Spleen (tissue), 11 donors: ENCODE results near the gene FUCA1. TPM values are rescaled to one million over a fixed set of nuclear protein-coding genes. Genes with fewer than 3 reads are reported as not detected.
A peak's percentile ranks its signal among the peaks of the same experiment; 100 is the strongest.

Experiments
- DNase-seq: peaks from one replicate; pipeline ENCODE4 v3.0.0-alpha.2; 2020
- H3K27ac ChIP-seq, 8 donors: fragments of 200-600 bp; sonication (generic) in 7 of 8; 1 replicate in 4 of 8; 2 replicates in 4 of 8; pipeline versions ENCODE4 v1.5.0 to v1.8.0; 2016 to 2021; ENCODE audit warnings: inconsistent platforms in 4 of 8, mild to moderate bottlenecking in 4 of 8, moderate library complexity in 1 of 8
- H3K27me3 ChIP-seq, 7 donors: fragments of 200-600 bp; sonication (generic) in 6 of 7; replicated peaks in 1 of 7; 1 replicate in 4 of 7; 2 replicates in 3 of 7; pipeline versions ENCODE4 v1.5.0 to v1.8.0; 2016 to 2021; ENCODE audit warnings: inconsistent platforms in 3 of 7, mild to moderate bottlenecking in 1 of 7
- H3K36me3 ChIP-seq, 6 donors: fragments of 200-600 bp; sonication (generic) in 5 of 6; 1 replicate in 4 of 6; 2 replicates in 2 of 6; pipeline versions ENCODE4 v1.5.0 to v1.8.0; 2016 to 2021; ENCODE audit warnings: inconsistent platforms in 2 of 6
- H3K4me1 ChIP-seq, 6 donors: fragments of 200-600 bp; sonication (generic) in 5 of 6; 1 replicate in 3 of 6; 2 replicates in 3 of 6; pipeline versions ENCODE4 v1.5.0 to v1.8.0; 2016 to 2021; ENCODE audit warnings: inconsistent platforms in 3 of 6
- H3K4me3 ChIP-seq, 8 donors: fragments of 200-600 bp; sonication (generic) in 7 of 8; 1 replicate in 4 of 8; 2 replicates in 4 of 8; pipeline versions ENCODE4 v1.5.0 to v1.8.0; 2016 to 2021; ENCODE audit warnings: inconsistent platforms in 4 of 8, mild to moderate bottlenecking in 4 of 8, moderate library complexity in 2 of 8
- H3K9me3 ChIP-seq, 8 donors: fragments of 200-600 bp; sonication (generic) in 7 of 8; 1 replicate in 4 of 8; 2 replicates in 4 of 8; pipeline versions ENCODE4 v1.5.0 to v1.8.0; 2016 to 2021; ENCODE audit warnings: inconsistent platforms in 4 of 8
- CTCF ChIP-seq, 11 experiments: fragments of 200-600 bp in 7 of 11; fragments of 450-650 bp in 4 of 11; sonication (generic) in 4 of 11; IDR thresholded peaks in 8 of 11; conservative IDR thresholded peaks in 3 of 11; 1 replicate in 7 of 11; 2 replicates in 4 of 11; pipeline versions ENCODE4 v1.4.0 to v1.8.0; 2016 to 2021; ENCODE audit warnings: antibody characterized with exemption in 11 of 11, inconsistent platforms in 4 of 11, mild to moderate bottlenecking in 1 of 11
- POLR2A ChIP-seq, 3 donors: fragments of 450-650 bp; IDR thresholded peaks; one replicate each; pipeline ENCODE4 v1.5.1; 2017; ENCODE audit warnings: antibody characterized with exemption in 3 of 3, mild to moderate bottlenecking in 1 of 3
- POLR2AphosphoS5 ChIP-seq, 3 donors: sonication (generic); formaldehyde crosslinking; IDR thresholded peaks; one replicate each; pipeline ENCODE4 v1.5.1; 2017; ENCODE audit warnings: antibody characterized with exemption in 3 of 3
- WGBS, 5 donors: extraction: QIAGEN DNeasy Blood & Tissue Kit in 3 of 5; methylation state at CpG; one replicate each; pipeline versions ENCODE4 v1.1.5 to v1.1.7; 2013 to 2018; 5-methylcytosine and 5-hydroxymethylcytosine counted together
- intact Hi-C: fragments of 100-400 bp; cut with DNase I; formaldehyde crosslinking; loops from one replicate; pipeline ENCODE4 v1.15.0; 2023; ENCODE audit warnings: low total_unique reads
- polyA plus RNA-seq, 3 donors: library from polyadenylated mRNA; stranded (reverse); fragments of 200-250 nt; gene quantifications; one replicate each; pipeline ENCODE4 v1.2.1, GENCODE V29; 2013
- total RNA-seq, 7 donors: library from RNA; depleted of rRNA in 3 of 7; stranded (reverse); fragments of >200 nt in 3 of 7; fragmentation: NEBNext Ultra II Directional in 4 of 7; extraction: Animal tissue kit (Norgen Biotek cat#: 25700) in 4 of 7; gene quantifications; one replicate each; pipeline versions ENCODE4 v1.1.0 to v1.2.1, GENCODE V29; 2016 to 2021
- donor health status: healthy with polysubstance abuse.
- donor health status: DM: no; HTN: no; CAD: no; lungs with moderate emphysema.
- donor health status: DM: no; HTN: no; CAD: no.
- donor health status: Bipolar disorder and iron deficiency.
- donor health status: healthy.
- donor health status: DM: no; HTN: no; CAD: no.
- donor health status: DM: yes; HTN: yes; CAD: no.

The FUCA1 gene
- total and polyA plus RNA-seq, 10 donors: 36.3 to 106 (median 66.2) TPM

- Histone ChIP-seq H3K36me3 (peaks cover 0 to 2% (median 0%) of the 10 kb centered on the region in 6 donors), H3K27ac (peak within 1 kb of the TSS; percentile 91 to 97 (median 92)), H3K4me1 (peaks cover 6 to 32% (median 15%) of the 10 kb centered on the region in 6 donors), H3K27me3 (no peaks in the 10 kb centered on the region), H3K4me3 (peak within 1 kb of the TSS; percentile 56 to 97 (median 82)), H3K9me3 (no peaks in the 10 kb centered on the region)
- 0 to 3% (median 1%) methylated on average over 9 to 42 of the region's 42 CpGs for WGBS, 5 donors
- DNase-seq: peak; percentile 97
- intact Hi-C loops: no loop called here
- TF ChIP-seq POLR2A (IDR thresholded peaks at IDR 0.05): peak; percentile 43 to 65 (median 57)
- TF ChIP-seq CTCF (IDR thresholded peaks at IDR 0.05 in 8 of 11, conservative IDR thresholded peaks at IDR 0.05 in 3 of 11): peak in 1 of 11 experiments; percentile 12
- TF ChIP-seq POLR2AphosphoS5 (IDR thresholded peaks at IDR 0.05): peak; percentile 98
Observed at GRCh38 chr1:23825076-23825761, 42.9 kb downstream of the FUCA1 start, which contains the start of gene HMGCL. Gene HMGCL (minus strand): TSS chr1:23825429. CDS start chr1:23825415, 14 bp downstream.

DNA sequence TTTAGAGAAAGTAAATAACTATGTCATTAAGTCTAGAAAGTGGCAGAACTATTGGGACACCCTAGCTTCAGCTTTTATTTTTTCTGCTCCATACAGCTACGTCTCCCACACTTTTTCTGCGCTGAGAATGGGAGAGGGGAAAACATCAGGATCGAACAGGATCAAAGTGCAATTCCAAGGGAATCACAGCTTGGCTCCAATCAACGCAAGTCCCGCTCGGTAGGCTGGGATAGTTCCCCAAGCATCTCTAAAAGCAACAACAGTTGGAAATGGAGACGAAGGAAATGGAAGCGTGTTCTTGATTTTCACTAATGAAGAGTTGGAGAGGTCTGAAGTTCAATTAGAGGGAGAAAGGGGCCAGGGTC, 43.4 kb downstream of the FUCA1 start:
- Histone ChIP-seq H3K4me3 (peak overlapping the region; percentile 56 to 97 (median 82)), H3K9me3 (no peaks in the 10 kb centered on the region), H3K27me3 (no peaks in the 10 kb centered on the region), H3K36me3 (peaks cover 0 to 7% (median 4%) of the 10 kb centered on the region in 6 donors), H3K4me1 (peaks cover 6 to 32% (median 15%) of the 10 kb centered on the region in 6 donors), H3K27ac (peak overlapping the region; percentile 91 to 97 (median 92))
- 3 to 9% (median 4%) methylated on average over 8 of the region's 8 CpGs for WGBS, 5 donors
- no peak for DNase-seq
- intact Hi-C loops: no loop called here
- TF ChIP-seq POLR2A (IDR thresholded peaks at IDR 0.05) (no peak), CTCF (IDR thresholded peaks at IDR 0.05 in 8 of 11, conservative IDR thresholded peaks at IDR 0.05 in 3 of 11) (no peak), POLR2AphosphoS5 (IDR thresholded peaks at IDR 0.05) (no peak)

DNA sequence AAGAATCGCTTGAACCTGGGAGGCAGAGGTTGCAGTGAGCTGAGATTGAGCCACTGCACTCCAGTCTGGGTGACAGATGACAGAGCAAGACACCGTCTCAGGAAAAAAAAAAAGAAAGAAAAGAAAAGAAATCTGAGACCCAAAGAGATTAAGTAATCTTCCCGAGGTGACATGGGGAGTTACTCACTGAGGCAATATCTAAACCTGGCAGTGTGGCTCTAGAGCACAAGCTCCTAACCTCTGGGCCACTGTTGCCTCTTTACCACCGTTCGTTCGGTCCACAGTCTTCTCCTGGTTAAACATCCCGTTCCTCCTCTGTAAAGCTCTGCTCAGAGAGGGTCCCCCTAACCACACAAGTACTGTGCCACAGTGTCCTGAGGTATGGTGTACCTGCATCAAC, 44.3 kb downstream of the FUCA1 start:
- WGBS, 5 donors: 79 to 92% (median 86%) methylated on average over 7 of the region's 7 CpGs
- Histone ChIP-seq H3K4me1 (peaks cover 6 to 32% (median 15%) of the 10 kb centered on the region in 6 donors), H3K27ac (no peak overlapping the region), H3K36me3 (peaks cover 0 to 16% (median 12%) of the 10 kb centered on the region in 6 donors), H3K27me3 (no peaks in the 10 kb centered on the region), H3K9me3 (no peaks in the 10 kb centered on the region), H3K4me3 (peak overlapping the region in 1 of 8 donors; percentile 89)
- TF ChIP-seq POLR2A (IDR thresholded peaks at IDR 0.05): no peak
- TF ChIP-seq POLR2AphosphoS5 (IDR thresholded peaks at IDR 0.05): no peak
- TF ChIP-seq CTCF (IDR thresholded peaks at IDR 0.05 in 8 of 11, conservative IDR thresholded peaks at IDR 0.05 in 3 of 11): no peak
- intact Hi-C loops: no loop called here
- DNase-seq: no peak

GRCh38 chr1:23817633-23818032, 50.5 kb downstream of the FUCA1 start:
- no peak overlapping the region for H3K27ac ChIP-seq
- no peak for DNase-seq
- H3K4me3 ChIP-seq: no peak overlapping the region
- H3K27me3 ChIP-seq: no peaks in the 10 kb centered on the region
- H3K9me3 ChIP-seq: no peaks in the 10 kb centered on the region
- WGBS, 5 donors: 80 to 93% (median 86%) methylated on average over 3 of the region's 3 CpGs
- peaks cover 0 to 77% (median 59%) of the 10 kb centered on the region in 6 donors for H3K36me3 ChIP-seq
- TF ChIP-seq CTCF (IDR thresholded peaks at IDR 0.05 in 8 of 11, conservative IDR thresholded peaks at IDR 0.05 in 3 of 11): no peak
- TF ChIP-seq POLR2AphosphoS5 (IDR thresholded peaks at IDR 0.05): no peak
- TF ChIP-seq POLR2A (IDR thresholded peaks at IDR 0.05): no peak
- intact Hi-C loops: no loop called here
- peaks cover 0 to under 1% (median 0%) of the 10 kb centered on the region in 6 donors for H3K4me1 ChIP-seq
